ENCODE data around the gene INO80D. TPM values are rescaled to one million over a fixed set of nuclear protein-coding genes. Genes with fewer than 3 reads are reported as not detected.

INO80D gene
- total RNA-seq, 1 donor from 2014 or later: 11.3 TPM

DNA sequence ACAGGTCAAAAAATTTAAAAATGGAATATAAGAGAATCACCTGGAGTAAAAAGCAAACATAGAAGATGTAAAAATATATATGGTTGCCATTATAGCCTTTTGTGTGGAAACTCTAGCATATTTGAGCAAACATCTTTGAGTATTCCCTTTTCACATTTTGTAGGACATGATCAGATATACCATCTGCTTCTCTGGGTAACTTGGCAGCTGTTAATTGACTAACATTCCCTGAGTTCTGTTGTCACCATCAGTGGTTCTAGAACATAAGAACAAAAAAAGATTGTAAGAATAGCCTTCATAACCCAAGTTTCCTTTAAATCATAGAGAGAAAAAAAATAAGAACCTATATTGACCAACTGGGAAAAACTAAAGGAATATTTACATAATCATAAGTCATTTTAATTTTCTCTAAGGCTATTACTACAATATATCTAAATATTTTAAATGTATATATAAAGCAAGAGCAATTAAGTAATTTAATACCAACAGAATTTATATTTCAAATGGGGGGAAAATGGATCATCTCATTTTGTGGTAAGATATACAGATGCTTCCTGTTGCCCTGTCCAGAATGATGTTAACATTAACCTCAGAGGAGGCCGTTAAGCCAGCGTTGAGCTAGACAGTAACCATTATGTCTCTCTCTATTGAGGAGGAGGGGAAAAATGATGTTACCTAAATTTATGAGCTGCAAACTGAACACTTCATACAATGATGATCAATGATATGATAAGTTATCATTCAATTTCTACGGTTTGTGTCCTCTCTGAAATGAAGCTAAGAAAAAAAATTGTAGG, 9.8 kb upstream of the INO80D start:
- no peaks in the 10 kb centered on the region for H3K27me3 ChIP-seq
- no peak overlapping the region for H3K9ac ChIP-seq
- no peak overlapping the region for H3K27ac ChIP-seq
- H2AFZ ChIP-seq (replicated peaks): no peak overlapping the region
- H3K4me1 Mint-ChIP-seq: peaks cover 3% of the 10 kb centered on the region
- H3K27me3 Mint-ChIP-seq (ENCODE audit: insufficient read depth, low read depth): no peaks in the 10 kb centered on the region
- H3F3A ChIP-seq (ENCODE audit: low read depth): peaks cover 8% of the 10 kb centered on the region
- no peak overlapping the region for H3K4me3 Mint-ChIP-seq
- no peaks in the 10 kb centered on the region for H4K20me1 ChIP-seq (ENCODE audit: low read depth)
- TF ChIP-seq EZH2 (IDR thresholded peaks at IDR 0.05) (no peak), EZH2phosphoT487 (IDR thresholded peaks at IDR 0.05) (no peak)
- TF ChIP-seq, protein P1, sequence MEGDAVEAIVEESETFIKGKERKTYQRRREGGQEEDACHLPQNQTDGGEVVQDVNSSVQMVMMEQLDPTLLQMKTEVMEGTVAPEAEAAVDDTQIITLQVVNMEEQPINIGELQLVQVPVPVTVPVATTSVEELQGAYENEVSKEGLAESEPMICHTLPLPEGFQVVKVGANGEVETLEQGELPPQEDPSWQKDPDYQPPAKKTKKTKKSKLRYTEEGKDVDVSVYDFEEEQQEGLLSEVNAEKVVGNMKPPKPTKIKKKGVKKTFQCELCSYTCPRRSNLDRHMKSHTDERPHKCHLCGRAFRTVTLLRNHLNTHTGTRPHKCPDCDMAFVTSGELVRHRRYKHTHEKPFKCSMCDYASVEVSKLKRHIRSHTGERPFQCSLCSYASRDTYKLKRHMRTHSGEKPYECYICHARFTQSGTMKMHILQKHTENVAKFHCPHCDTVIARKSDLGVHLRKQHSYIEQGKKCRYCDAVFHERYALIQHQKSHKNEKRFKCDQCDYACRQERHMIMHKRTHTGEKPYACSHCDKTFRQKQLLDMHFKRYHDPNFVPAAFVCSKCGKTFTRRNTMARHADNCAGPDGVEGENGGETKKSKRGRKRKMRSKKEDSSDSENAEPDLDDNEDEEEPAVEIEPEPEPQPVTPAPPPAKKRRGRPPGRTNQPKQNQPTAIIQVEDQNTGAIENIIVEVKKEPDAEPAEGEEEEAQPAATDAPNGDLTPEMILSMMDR (IDR thresholded peaks at IDR 0.05): no peak
- no peak overlapping the region for H3K4me2 ChIP-seq
- no peak overlapping the region for H3K27ac Mint-ChIP-seq
- peaks cover 12% of the 10 kb centered on the region for H3K4me1 ChIP-seq
- no peaks in the 10 kb centered on the region for H3K9me3 ChIP-seq (ENCODE audit: low read depth)
- no peak overlapping the region for H3K4me3 ChIP-seq
- H3K36me3 Mint-ChIP-seq: no peaks in the 10 kb centered on the region
- no peaks in the 10 kb centered on the region for H3K79me2 ChIP-seq (ENCODE audit: low read depth)
- no peaks in the 10 kb centered on the region for H3K36me3 ChIP-seq
- no peak for DNase-seq (ENCODE audit: low spot score)
- no peaks in the 10 kb centered on the region for H3K9me3 Mint-ChIP-seq

DNA sequence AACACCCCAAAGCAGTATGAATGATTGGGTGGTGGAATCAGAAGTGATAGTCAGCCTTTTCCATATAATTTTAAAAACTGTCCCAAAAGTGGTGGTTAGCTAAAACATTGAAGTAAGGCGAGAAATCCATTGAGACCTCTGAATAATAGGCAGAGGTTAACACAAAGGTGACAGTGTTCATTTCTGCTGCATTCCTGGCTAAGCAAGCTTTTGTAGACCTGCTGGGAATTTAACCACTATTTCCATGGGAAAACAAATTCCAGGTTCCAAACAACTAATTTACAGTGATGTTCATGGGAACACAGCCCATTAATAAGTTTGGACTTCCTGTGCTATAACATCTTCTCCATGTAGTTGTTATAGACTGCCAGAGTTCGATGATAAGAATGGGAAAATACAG, 6.3 kb upstream of the INO80D start:
- H3K4me3 ChIP-seq: no peak overlapping the region
- peaks cover 8% of the 10 kb centered on the region for H3F3A ChIP-seq (ENCODE audit: low read depth)
- H3K27me3 ChIP-seq: no peaks in the 10 kb centered on the region
- no peaks in the 10 kb centered on the region for H4K20me1 ChIP-seq (ENCODE audit: low read depth)
- DNase-seq (ENCODE audit: low spot score): peak; percentile 30
- H3K4me1 ChIP-seq: peaks cover 13% of the 10 kb centered on the region
- H3K36me3 Mint-ChIP-seq: peaks cover 3% of the 10 kb centered on the region
- no peaks in the 10 kb centered on the region for H3K9me3 ChIP-seq (ENCODE audit: low read depth)
- no peak overlapping the region for H3K9ac ChIP-seq
- H3K36me3 ChIP-seq: peaks cover 4% of the 10 kb centered on the region
- H3K27ac ChIP-seq: peak overlapping the region; percentile 82
- no peak overlapping the region for H2AFZ ChIP-seq (replicated peaks)
- H3K27ac Mint-ChIP-seq: no peak overlapping the region
- peak overlapping the region; percentile 46 for H3K4me2 ChIP-seq
- no peaks in the 10 kb centered on the region for H3K27me3 Mint-ChIP-seq (ENCODE audit: insufficient read depth, low read depth)
- no peaks in the 10 kb centered on the region for H3K9me3 Mint-ChIP-seq
- no peak for TF ChIP-seq EZH2phosphoT487 (IDR thresholded peaks at IDR 0.05)
- peaks cover 5% of the 10 kb centered on the region for H3K4me1 Mint-ChIP-seq
- H3K79me2 ChIP-seq (ENCODE audit: low read depth): peaks cover 21% of the 10 kb centered on the region
- H3K4me3 Mint-ChIP-seq: no peak overlapping the region

DNA sequence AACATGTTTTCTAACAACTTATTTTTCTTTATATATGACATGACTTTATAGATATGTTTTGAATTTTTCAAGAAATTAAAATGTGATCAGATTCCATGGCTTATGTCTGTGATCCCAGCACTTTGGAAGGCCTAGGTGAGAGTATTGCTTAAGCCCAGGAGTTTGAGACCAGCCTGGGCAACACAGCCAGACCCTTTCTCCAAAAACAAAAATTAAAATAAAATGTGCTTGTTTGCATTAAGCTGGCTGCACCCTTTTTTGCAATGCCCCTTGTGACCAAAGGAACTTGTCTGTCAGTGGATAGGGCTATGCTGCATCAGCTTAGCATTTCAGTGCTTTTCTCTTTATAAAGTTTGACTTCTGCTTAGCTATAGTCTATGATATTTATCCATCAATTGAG, 2.3 kb upstream of the INO80D start:
- Histone ChIP-seq H3K9ac (no peak overlapping the region), H4K20me1 (ENCODE audit: low read depth) (peaks cover 5% of the 10 kb centered on the region), H3K27me3 (no peaks in the 10 kb centered on the region), H3K4me2 (no peak overlapping the region), H3K4me3 (no peak overlapping the region), H3K4me1 (peaks cover 18% of the 10 kb centered on the region), H3F3A (ENCODE audit: low read depth) (peaks cover 39% of the 10 kb centered on the region), H3K36me3 (peaks cover 4% of the 10 kb centered on the region), H2AFZ (replicated peaks) (no peak overlapping the region), H3K9me3 (ENCODE audit: low read depth) (no peaks in the 10 kb centered on the region), H3K27ac (no peak overlapping the region), H3K79me2 (ENCODE audit: low read depth) (peaks cover 52% of the 10 kb centered on the region)
- Mint-ChIP-seq H3K9me3 (no peaks in the 10 kb centered on the region), H3K27ac (no peak overlapping the region), H3K4me1 (peaks cover 20% of the 10 kb centered on the region), H3K4me3 (peak overlapping the region; percentile 33), H3K36me3 (peaks cover 3% of the 10 kb centered on the region), H3K27me3 (ENCODE audit: insufficient read depth, low read depth) (no peaks in the 10 kb centered on the region)
- TF ChIP-seq, protein P1 (IDR thresholded peaks at IDR 0.05): no peak
- TF ChIP-seq EZH2phosphoT487 (IDR thresholded peaks at IDR 0.05) (no peak), EZH2 (IDR thresholded peaks at IDR 0.05) (no peak)
- DNase-seq (ENCODE audit: low spot score): no peak
